Activated CD8-positive, alpha-beta T cell treated with anti-CD3 and anti-CD28 coated beads, Interleukin-2, amount 10 ng/mL, durations not matched to agents 7 days and 5 days (primary cell): ENCODE results near the gene GRID1. TPM values are rescaled to one million over a fixed set of nuclear protein-coding genes. Genes with fewer than 3 reads are reported as not detected.
A peak's percentile ranks its signal among the peaks of the same experiment; 100 is the strongest.

Experiments
- ATAC-seq: fragments of 150-1000 bp; cut with Tn5 transposase; one replicate; pipeline ENCODE4 v1.10.0; 2021; ENCODE audit warnings: moderate library complexity
- CTCF ChIA-PET: fragments of 350-600 bp; sonication (Branson Sonifier 250); formaldehyde crosslinking; loops from one replicate; lab custom pipeline; 2021; ENCODE audit warnings: antibody characterized with exemption; lab: Charles Lee
- POLR2A ChIA-PET: fragments of 350-600 bp; sonication (Branson Sonifier 250); formaldehyde crosslinking; loops from one replicate; lab custom pipeline; 2021; ENCODE audit warnings: antibody characterized with exemption; lab: Charles Lee
- DNase-seq: peaks from one replicate; pipeline ENCODE4 v3.0.0-alpha.2; 2020
- H3K27ac Mint-ChIP-seq: one replicate; pipeline ENCODE4 v1.8.0; 2021; ENCODE audit warnings: mild to moderate bottlenecking, mixed read lengths
- H3K27me3 Mint-ChIP-seq: one replicate; pipeline ENCODE4 v1.8.0; 2021; ENCODE audit warnings: low read depth, mixed read lengths
- H3K36me3 Mint-ChIP-seq: one replicate; pipeline ENCODE4 v1.8.0; 2021; ENCODE audit warnings: low read depth, mixed read lengths
- H3K4me1 Mint-ChIP-seq: one replicate; pipeline ENCODE4 v1.8.0; 2021; ENCODE audit warnings: low read depth, mixed read lengths
- H3K4me3 Mint-ChIP-seq: one replicate; pipeline ENCODE4 v1.8.0; 2021; ENCODE audit warnings: mild to moderate bottlenecking, mixed read lengths
- H3K9me3 Mint-ChIP-seq: one replicate; pipeline ENCODE4 v1.8.0; 2022; ENCODE audit warnings: mixed read lengths; ENCODE audit not compliant: insufficient read depth
- total RNA-seq, 2 experiments: library from RNA; stranded (reverse); gene quantifications; one replicate each; pipeline ENCODE4 v1.2.3, GENCODE V29; 2021

Gene GRID1
- total RNA-seq, 2 experiments from 2014 or later, result not detected

DNA sequence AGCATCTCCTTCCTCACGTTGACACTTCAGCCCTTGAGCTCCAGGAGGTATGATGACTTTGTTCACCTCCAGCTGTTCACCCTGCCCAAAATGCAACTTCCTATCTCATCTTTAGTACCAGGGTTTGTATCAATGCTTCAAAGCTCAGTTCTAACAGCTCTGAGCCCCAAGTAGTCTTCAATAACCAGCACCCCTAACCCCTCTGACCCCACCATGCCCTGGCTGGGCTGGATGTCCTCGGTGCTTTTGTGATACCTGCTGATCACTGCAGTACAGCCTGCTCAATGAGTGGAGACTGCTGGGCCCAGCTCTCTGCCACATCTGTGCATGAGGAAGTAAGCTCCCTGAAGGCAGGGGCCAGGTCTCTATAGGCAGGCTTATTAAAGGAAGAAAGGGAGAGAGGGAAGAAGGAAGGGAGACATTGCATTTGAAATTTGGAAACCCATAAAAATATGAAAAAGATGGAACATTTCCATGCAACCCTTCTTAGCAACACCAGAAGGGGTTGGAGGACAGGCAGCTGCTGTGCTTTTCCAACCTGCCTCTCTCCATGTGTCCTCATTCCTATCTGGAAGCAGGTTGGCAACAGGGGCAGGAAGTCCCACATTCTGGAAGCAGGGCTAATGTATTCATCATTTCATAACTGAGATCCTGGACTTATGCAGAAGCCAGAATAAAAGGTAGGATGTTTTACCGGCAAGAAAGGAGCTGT is 756.1 kb downstream of the GRID1 start:
- peak; percentile 13 for DNase-seq
- Mint-ChIP-seq H3K27me3 (peaks cover 14% of the 10 kb centered on the region), H3K27ac (no peak overlapping the region), H3K9me3 (no peaks in the 10 kb centered on the region), H3K36me3 (no peaks in the 10 kb centered on the region), H3K4me1 (peaks cover 30% of the 10 kb centered on the region), H3K4me3 (no peak overlapping the region)
- ATAC-seq, result no peak
- CTCF ChIA-PET, result no interaction called here
- POLR2A ChIA-PET, result no interaction called here

- Mint-ChIP-seq H3K27me3 (peaks cover 14% of the 10 kb centered on the region), H3K36me3 (no peaks in the 10 kb centered on the region), H3K27ac (no peak overlapping the region), H3K4me3 (no peak overlapping the region), H3K4me1 (peaks cover 25% of the 10 kb centered on the region), H3K9me3 (no peaks in the 10 kb centered on the region)
- ChIA-PET CTCF (no interaction called here), POLR2A (no interaction called here)
- DNase-seq (peak; percentile 4), ATAC-seq (no peak)
Measured at GRCh38 chr10:85609509-85609908, 757.1 kb downstream of the GRID1 start.

DNA sequence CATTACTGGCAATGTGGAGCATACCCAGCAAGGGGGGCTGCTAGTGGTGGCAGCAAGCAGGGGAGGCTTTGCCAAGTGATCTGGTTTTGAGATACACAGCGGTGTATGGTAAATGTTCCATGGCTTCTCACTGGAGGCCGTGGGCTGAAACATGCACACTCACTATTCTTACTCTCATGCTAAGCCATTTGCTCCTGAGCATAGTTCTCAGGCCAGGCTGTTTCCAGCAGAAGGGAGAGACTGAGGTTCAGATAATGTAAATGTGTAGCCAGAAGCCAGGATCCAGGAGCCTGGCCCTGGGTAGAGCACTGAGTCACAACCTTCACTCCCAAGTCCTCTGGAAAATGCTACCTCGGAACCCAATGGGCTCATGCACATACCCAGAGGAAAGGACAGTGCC is 757.9 kb downstream of the GRID1 start:
- H3K36me3 Mint-ChIP-seq, result no peaks in the 10 kb centered on the region
- no peak overlapping the region for H3K27ac Mint-ChIP-seq
- ChIA-PET CTCF (no interaction called here), POLR2A (no interaction called here)
- ATAC-seq (no peak), DNase-seq (peak; percentile 12)
- peaks cover 17% of the 10 kb centered on the region for H3K4me1 Mint-ChIP-seq
- H3K27me3 Mint-ChIP-seq, result peaks cover 13% of the 10 kb centered on the region
- H3K9me3 Mint-ChIP-seq, result no peaks in the 10 kb centered on the region
- no peak overlapping the region for H3K4me3 Mint-ChIP-seq

GRCh38 chr10:85607043-85607695 is 759.4 kb downstream of the GRID1 start:
- ChIA-PET POLR2A (no interaction called here), CTCF (no interaction called here)
- Mint-ChIP-seq H3K27me3 (peaks cover 12% of the 10 kb centered on the region), H3K4me1 (peaks cover 4% of the 10 kb centered on the region), H3K4me3 (no peak overlapping the region), H3K36me3 (no peaks in the 10 kb centered on the region), H3K9me3 (no peaks in the 10 kb centered on the region), H3K27ac (no peak overlapping the region)
- peak; percentile 6 for DNase-seq
- no peak for ATAC-seq

- H3K9me3 Mint-ChIP-seq, result no peaks in the 10 kb centered on the region
- no peak overlapping the region for H3K27ac Mint-ChIP-seq
- peaks cover 12% of the 10 kb centered on the region for H3K27me3 Mint-ChIP-seq
- H3K36me3 Mint-ChIP-seq, result no peaks in the 10 kb centered on the region
- H3K4me1 Mint-ChIP-seq, result no peaks in the 10 kb centered on the region
- ATAC-seq (no peak), DNase-seq (no peak)
- ChIA-PET CTCF (no interaction called here), POLR2A (no interaction called here)
- H3K4me3 Mint-ChIP-seq, result no peak overlapping the region
Measured at GRCh38 chr10:85606401-85606800, 760.2 kb downstream of the GRID1 start.

DNA sequence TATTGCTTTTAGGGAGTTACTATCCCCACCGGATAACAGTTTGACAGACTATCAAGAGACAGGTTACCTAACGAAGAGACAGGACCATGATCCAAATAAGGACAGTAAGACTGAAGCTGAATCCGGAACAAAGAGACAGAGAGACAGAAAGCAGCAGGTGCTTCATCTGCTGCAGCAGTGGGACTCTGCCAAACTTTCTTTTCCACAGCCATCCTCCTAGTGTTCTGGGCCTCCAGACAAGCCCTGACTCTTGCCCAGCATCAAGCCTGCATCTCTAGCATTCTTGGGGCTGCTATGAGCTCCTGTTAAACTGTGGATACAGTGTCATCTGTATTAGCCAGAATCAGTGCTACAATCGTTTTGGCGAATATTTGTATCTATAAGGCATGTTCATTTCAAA is 761.7 kb downstream of the GRID1 start:
- ChIA-PET CTCF (no interaction called here), POLR2A (no interaction called here)
- Mint-ChIP-seq H3K4me3 (no peak overlapping the region), H3K36me3 (no peaks in the 10 kb centered on the region), H3K27ac (no peak overlapping the region), H3K9me3 (no peaks in the 10 kb centered on the region), H3K4me1 (no peaks in the 10 kb centered on the region), H3K27me3 (peaks cover 7% of the 10 kb centered on the region)
- ATAC-seq (no peak), DNase-seq (peak; percentile 8)

DNA sequence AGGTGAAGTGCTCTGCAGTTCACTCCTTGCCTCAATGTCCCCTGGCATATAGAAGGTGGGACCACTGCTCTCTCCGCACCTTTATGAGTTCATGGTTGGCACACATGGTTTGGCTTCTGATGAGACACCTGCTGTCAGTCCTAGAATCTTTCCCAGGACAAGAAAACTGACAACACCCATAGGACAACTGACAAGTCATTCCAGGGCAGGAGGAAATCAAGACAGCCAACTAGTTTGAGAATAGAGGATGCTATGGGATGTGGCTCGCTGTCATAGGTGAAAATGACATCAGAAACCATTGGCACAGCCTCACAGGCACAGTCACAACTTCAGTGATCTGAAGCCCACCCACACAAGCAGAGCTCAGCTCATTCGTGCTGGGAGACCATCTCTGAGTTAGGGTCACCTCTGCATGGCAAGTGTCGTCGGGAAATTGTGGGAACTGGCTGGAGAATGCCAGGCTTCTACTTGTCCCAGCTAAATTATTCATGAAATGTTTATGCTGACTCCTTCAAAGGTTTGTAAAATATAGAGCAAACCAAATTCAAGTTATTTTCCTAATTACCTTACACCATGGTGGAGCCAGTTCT is 762.4 kb downstream of the GRID1 start:
- H3K27ac Mint-ChIP-seq, result no peak overlapping the region
- no peaks in the 10 kb centered on the region for H3K9me3 Mint-ChIP-seq
- ChIA-PET CTCF (no interaction called here), POLR2A (no interaction called here)
- no peak overlapping the region for H3K4me3 Mint-ChIP-seq
- DNase-seq (no peak), ATAC-seq (no peak)
- no peaks in the 10 kb centered on the region for H3K4me1 Mint-ChIP-seq
- H3K27me3 Mint-ChIP-seq, result peaks cover 7% of the 10 kb centered on the region
- H3K36me3 Mint-ChIP-seq, result no peaks in the 10 kb centered on the region

DNA sequence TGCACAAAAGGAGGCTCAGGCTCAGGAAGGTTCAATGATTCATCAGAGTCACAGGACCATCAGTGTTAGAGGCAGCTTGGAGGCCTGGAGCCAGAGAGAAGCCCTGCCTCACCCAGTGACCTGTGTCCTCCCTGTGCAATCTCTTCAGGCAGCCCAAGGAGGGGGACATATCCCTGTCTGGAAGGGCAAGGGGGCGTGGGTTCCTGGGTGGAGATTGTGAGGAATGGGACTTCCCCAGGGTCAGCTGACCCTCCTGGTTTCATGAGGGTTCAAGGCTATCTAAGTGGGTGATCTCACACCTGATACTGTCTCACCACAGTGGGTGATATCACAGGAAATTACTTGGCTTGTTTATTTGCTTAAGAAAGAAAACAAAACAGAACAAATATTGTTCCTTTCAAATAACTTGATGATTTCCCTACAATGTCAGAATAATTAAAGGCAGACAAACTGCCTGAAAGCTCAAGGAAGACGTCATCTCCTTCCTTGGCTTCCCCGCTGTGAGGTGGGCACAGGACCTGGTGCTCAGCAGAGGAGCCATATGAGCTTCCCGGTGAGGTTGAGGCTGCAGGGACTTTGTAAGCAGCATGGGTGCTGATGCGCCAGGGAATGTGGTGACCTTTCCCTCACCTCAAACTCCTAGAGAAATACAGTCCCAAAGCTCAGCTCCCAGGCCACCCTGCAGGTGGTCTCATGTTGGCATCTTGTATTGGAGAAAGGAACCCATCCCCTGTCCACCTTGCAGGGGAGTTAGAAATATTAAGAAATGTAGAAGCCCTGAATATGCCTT is 763.2 kb downstream of the GRID1 start:
- ChIA-PET CTCF (no interaction called here), POLR2A (no interaction called here)
- no peaks in the 10 kb centered on the region for H3K9me3 Mint-ChIP-seq
- ATAC-seq (no peak), DNase-seq (peak; percentile 13)
- no peaks in the 10 kb centered on the region for H3K36me3 Mint-ChIP-seq
- no peaks in the 10 kb centered on the region for H3K4me1 Mint-ChIP-seq
- H3K27me3 Mint-ChIP-seq, result peaks cover 5% of the 10 kb centered on the region
- H3K27ac Mint-ChIP-seq, result no peak overlapping the region
- no peak overlapping the region for H3K4me3 Mint-ChIP-seq

DNA sequence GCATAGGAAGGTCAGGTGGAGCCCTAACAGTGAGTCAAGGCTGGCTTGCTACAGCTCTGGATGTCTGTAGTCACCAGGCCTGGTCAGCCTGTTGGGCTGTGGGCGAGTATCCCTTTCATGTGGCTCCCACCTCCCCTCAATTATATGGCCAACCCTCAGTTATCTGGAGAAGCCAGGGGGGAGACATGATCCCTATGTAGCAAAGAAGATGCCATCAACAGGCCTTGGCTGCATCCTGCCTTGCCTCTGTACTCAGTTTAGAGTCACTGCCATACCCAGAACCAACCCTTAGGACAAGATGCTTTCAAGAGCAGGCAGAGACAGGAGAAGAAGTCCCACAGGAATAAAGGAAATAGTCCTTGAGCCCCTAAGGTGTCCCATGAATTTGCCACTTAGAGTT is 763.9 kb downstream of the GRID1 start:
- ChIA-PET POLR2A (no interaction called here), CTCF (no interaction called here)
- Mint-ChIP-seq H3K27ac (no peak overlapping the region), H3K27me3 (peaks cover 5% of the 10 kb centered on the region), H3K4me3 (no peak overlapping the region), H3K4me1 (no peaks in the 10 kb centered on the region), H3K36me3 (no peaks in the 10 kb centered on the region), H3K9me3 (no peaks in the 10 kb centered on the region)
- no peak for ATAC-seq
- peak; percentile 9 for DNase-seq

DNA sequence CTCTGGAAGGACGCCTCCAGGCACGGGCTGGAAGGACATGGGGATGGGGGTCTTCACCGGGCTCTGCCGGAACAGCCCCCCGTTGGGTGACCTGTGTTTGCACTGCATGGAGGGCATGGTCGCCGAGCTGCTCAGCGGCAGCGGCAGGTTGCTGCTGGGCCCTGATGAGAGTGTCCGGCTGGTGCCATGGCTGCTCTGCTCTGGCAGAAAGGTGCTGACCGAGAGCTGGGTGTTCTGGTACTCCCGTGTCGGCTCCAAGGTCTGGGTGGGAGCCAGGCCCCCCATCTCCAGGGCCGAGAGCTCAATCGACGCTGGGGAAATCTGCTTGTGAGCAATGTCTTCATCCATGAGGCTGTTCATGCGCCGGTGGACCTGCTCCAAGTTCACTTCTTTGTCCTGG is 764.3 kb downstream of the GRID1 start:
- Mint-ChIP-seq H3K4me1 (no peaks in the 10 kb centered on the region), H3K9me3 (no peaks in the 10 kb centered on the region), H3K36me3 (no peaks in the 10 kb centered on the region), H3K4me3 (no peak overlapping the region), H3K27ac (no peak overlapping the region), H3K27me3 (peaks cover 2% of the 10 kb centered on the region)
- ChIA-PET CTCF (no interaction called here), POLR2A (no interaction called here)
- DNase-seq, result no peak
- no peak for ATAC-seq

- ChIA-PET CTCF (no interaction called here), POLR2A (no interaction called here)
- Mint-ChIP-seq H3K36me3 (no peaks in the 10 kb centered on the region), H3K27me3 (peaks cover 2% of the 10 kb centered on the region), H3K9me3 (no peaks in the 10 kb centered on the region), H3K4me1 (no peaks in the 10 kb centered on the region), H3K27ac (no peak overlapping the region), H3K4me3 (no peak overlapping the region)
- ATAC-seq, result no peak
- DNase-seq, result peak; percentile 8
Measured at GRCh38 chr10:85601526-85601925, 765.1 kb downstream of the GRID1 start.

DNA sequence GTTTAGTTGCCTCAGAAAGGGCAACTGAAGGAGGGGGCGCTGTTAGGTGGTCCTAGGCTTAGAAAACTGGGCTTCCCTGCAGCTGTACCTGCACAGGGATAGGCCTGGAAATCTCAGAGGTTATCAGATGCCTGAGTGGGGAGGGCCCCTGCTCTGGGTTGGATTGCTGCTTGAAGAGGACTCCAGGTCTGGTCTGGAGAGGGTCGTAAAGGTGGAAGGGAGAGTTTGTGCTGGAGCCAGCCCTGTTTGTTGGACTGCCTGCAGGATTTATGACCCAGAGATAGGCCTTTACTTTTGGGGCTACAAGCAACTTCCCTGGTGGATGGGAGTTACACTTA is 765.9 kb downstream of the GRID1 start:
- ChIA-PET CTCF (no interaction called here), POLR2A (no interaction called here)
- H3K27ac Mint-ChIP-seq, result no peak overlapping the region
- no peaks in the 10 kb centered on the region for H3K36me3 Mint-ChIP-seq
- no peaks in the 10 kb centered on the region for H3K9me3 Mint-ChIP-seq
- ATAC-seq (no peak), DNase-seq (no peak)
- H3K27me3 Mint-ChIP-seq, result peaks cover under 1% of the 10 kb centered on the region
- no peak overlapping the region for H3K4me3 Mint-ChIP-seq
- H3K4me1 Mint-ChIP-seq, result no peaks in the 10 kb centered on the region
